K562 (cell line): Measurements from ENCODE around the gene HSDL1. TPM values are rescaled to one million over a fixed set of nuclear protein-coding genes. Genes with fewer than 3 reads are reported as not detected.

Experiments used
- CBX3 ChIP-seq, 2 experiments: IDR thresholded peaks; 1 replicate in 1 of 2; 2 replicates in 1 of 2; pipeline ENCODE4 v1.6.1; 2012; ENCODE audit warnings: inconsistent platforms in 2 of 2, low read length in 2 of 2, borderline replicate concordance in 1 of 2, control low read depth in 1 of 2
- CHD7 ChIP-seq: fragments of 200-600 bp; sonication (generic); IDR thresholded peaks from one replicate; pipeline ENCODE4 v1.6.1; 2012; ENCODE audit warnings: mild to moderate bottlenecking, low read depth, low read length, inconsistent platforms
- CREM ChIP-seq: IDR thresholded peaks from 2 replicates; pipeline ENCODE4 v1.6.1; 2014; ENCODE audit warnings: antibody characterized with exemption, low read depth
- FOS ChIP-seq: IDR thresholded peaks from 3 replicates; pipeline ENCODE4 v1.6.1; 2011; ENCODE audit not compliant: insufficient read length; ENCODE audit errors: extremely low read depth
- L3MBTL2 ChIP-seq: fragments of 450-650 bp; IDR thresholded peaks from 2 replicates; pipeline ENCODE4 v1.6.1; 2016; ENCODE audit warnings: mild to moderate bottlenecking, moderate library complexity
- MBD2 ChIP-seq: sonication (generic); IDR thresholded peaks from 2 replicates; pipeline ENCODE4 v1.6.1; 2016; ENCODE audit warnings: low read depth, borderline replicate concordance
- NFYB ChIP-seq: IDR thresholded peaks from 2 replicates; pipeline ENCODE4 v1.6.1; 2011; ENCODE audit warnings: mild to moderate bottlenecking, moderate library complexity; ENCODE audit not compliant: insufficient read length; ENCODE audit errors: extremely low read depth
- PCBP2 ChIP-seq: fragments of 200-400 bp; formaldehyde crosslinking; IDR thresholded peaks from 2 replicates; pipeline ENCODE4 v1.6.1; 2018; ENCODE audit warnings: low read length, low read depth, mild to moderate bottlenecking, moderate library complexity; ENCODE audit not compliant: poor library complexity, severe bottlenecking
- PKNOX1 ChIP-seq: fragments of 450-650 bp; IDR thresholded peaks from 2 replicates; pipeline ENCODE4 v1.6.1; 2016
- RAD21 ChIP-seq, 2 experiments: fragments of 250-450 bp in 1 of 2; fragments of 450-650 bp in 1 of 2; sonication (Bioruptor Pico) in 1 of 2; formaldehyde crosslinking in 1 of 2; IDR thresholded peaks in 1 of 2; conservative IDR thresholded peaks in 1 of 2; 2 replicates each; pipeline versions ENCODE4 v1.4.0 to v1.8.0; 2020 to 2022; ENCODE audit warnings: mild to moderate bottlenecking in 2 of 2, moderate library complexity in 1 of 2
- SP2 ChIP-seq: IDR thresholded peaks from 2 replicates; pipeline ENCODE4 v1.6.1; 2011; ENCODE audit warnings: mild to moderate bottlenecking, low read depth, low read length, moderate library complexity; ENCODE audit not compliant: poor library complexity, severe bottlenecking; ENCODE audit errors: extremely low read depth
- polyA plus RNA-seq, 8 experiments: library from polyadenylated mRNA; depleted of rRNA in 4 of 8; stranded (reverse) in 5 of 8; unstranded in 3 of 8; fragments of >200 nt; fragmentation: Nextera tagmentation in 2 of 8; fragmentation: Illumina TruSeq in 1 of 8; extraction: Ambion mirVana in 2 of 8; extraction: Trizol in 1 of 8; gene quantifications; 2 replicates each; pipeline versions ENCODE4 v1.2.1 to v1.2.3, GENCODE V29; 2011 to 2014; ENCODE audit warnings: inconsistent platforms in 1 of 8, missing spikeins in 1 of 8
- total RNA-seq, 7 experiments: library from RNA; depleted of rRNA in 6 of 7; stranded (reverse); fragments of >200 nt in 6 of 7; fragmentation: Illumina TruSeq in 2 of 7; extraction: Trizol in 2 of 7; gene quantifications; 2 replicates each; pipeline versions ENCODE4 v1.2.1 to v1.2.3, GENCODE V29; 2011 to 2021; ENCODE audit warnings: low replicate concordance in 1 of 7
- TF ChIP-seq, protein P1 (sequence below): sonication (generic); formaldehyde crosslinking; IDR thresholded peaks from 2 replicates; pipeline ENCODE4 v1.8.1; 2023; ENCODE audit warnings: mild to moderate bottlenecking, missing genetic modification reagents

The HSDL1 gene
- total and polyA plus RNA-seq, 9 of the 15 experiments (the other 6 are each of a cell fraction or from before 2014, with no cell fraction given), result 14.8 to 41.2 (median 27.7) TPM

DNA sequence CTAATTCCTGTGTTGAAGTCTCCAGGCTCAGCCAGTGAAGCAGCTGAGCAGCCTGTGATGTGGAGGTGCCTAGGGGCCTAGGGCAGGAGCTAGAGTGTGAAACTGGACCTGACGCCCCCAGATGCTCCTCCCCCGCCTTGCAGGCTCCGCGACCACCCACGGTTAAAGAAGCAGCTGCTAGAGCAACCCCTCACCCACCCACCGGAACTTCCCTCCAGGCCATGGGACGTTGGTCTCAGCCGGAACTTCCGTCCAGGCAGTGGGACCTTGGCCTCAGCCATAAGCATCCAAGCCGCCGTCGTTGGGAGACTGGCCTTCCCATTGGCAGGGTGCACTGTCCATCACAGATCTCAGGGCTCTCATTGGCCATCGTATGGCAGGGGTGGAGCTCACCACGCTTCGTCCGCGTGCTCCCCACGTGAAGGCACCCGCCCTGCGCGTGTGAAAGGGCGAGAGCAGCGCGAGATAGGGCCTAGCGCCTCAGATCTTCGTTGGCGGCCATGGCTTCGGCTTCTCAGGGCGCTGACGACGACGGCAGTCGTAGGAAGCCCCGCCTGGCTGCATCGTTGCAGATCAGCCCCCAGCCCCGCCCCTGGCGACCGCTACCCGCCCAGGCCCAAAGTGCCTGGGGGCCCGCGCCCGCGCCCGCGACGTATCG, 45.9 kb upstream of the HSDL1 start, which contains the start of gene ADAD2 (continued):
- TF ChIP-seq CHD7, result no peak
- TF ChIP-seq L3MBTL2, result peak; percentile 75
- 0 out of 2 replicates have a peak, but pooled peaks have one; percentile 34 for TF ChIP-seq CREM
- peak; percentile 98 for TF ChIP-seq PKNOX1
- peak; percentile 62 for TF ChIP-seq SP2
- peak; percentile 81 for TF ChIP-seq FOS
- TF ChIP-seq, protein P1, sequence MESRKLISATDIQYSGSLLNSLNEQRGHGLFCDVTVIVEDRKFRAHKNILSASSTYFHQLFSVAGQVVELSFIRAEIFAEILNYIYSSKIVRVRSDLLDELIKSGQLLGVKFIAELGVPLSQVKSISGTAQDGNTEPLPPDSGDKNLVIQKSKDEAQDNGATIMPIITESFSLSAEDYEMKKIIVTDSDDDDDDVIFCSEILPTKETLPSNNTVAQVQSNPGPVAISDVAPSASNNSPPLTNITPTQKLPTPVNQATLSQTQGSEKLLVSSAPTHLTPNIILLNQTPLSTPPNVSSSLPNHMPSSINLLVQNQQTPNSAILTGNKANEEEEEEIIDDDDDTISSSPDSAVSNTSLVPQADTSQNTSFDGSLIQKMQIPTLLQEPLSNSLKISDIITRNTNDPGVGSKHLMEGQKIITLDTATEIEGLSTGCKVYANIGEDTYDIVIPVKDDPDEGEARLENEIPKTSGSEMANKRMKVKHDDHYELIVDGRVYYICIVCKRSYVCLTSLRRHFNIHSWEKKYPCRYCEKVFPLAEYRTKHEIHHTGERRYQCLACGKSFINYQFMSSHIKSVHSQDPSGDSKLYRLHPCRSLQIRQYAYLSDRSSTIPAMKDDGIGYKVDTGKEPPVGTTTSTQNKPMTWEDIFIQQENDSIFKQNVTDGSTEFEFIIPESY (CRISPR knock-in tag), result peak; percentile 97
- TF ChIP-seq PCBP2, result no peak
- peak in 1 of 2 experiments; percentile 41; a peak in 1 of 3 replicates for TF ChIP-seq CBX3 (IDR thresholded peaks at IDR 0.05; ENCODE audit: borderline replicate concordance in 1 of 2, low read length in 2 of 2)
- TF ChIP-seq NFYB, result peak; percentile 92
- no peak for TF ChIP-seq RAD21 (CRISPR knock-in tag; conservative IDR thresholded peaks at IDR 0.05 in 1 of 2, IDR thresholded peaks at IDR 0.05 in 1 of 2)
- TF ChIP-seq MBD2, result peak; percentile 92; the same call in 1 of the 2 replicates
